Endothelial cell of umbilical vein (primary cell): ENCODE data around the gene SMAD6. TPM values are rescaled to one million over a fixed set of nuclear protein-coding genes. Genes with fewer than 3 reads are reported as not detected.

Source experiments
- BruUV-seq: library from RNA; stranded (reverse); fragments of 400-500 nt; replicated peaks from 2 replicates; lab custom pipeline; 2021; lab: Mats Ljungman, UMichigan
- CTCF ChIA-PET: fragments of 300-600, 350-600 bp; sonication (Branson Sonifier 250); formaldehyde crosslinking; loops from one replicate; lab custom pipeline; 2021; ENCODE audit warnings: antibody characterized with exemption, inconsistent platforms; lab: Charles Lee
- POLR2A ChIA-PET: fragments of 300-600, 350-600 bp; sonication (Branson Sonifier 250); formaldehyde crosslinking; loops from one replicate; lab custom pipeline; 2021; ENCODE audit warnings: antibody characterized with exemption, inconsistent platforms; lab: Charles Lee
- DNase-seq: peaks from one replicate; pipeline ENCODE4 v3.0.0-alpha.2; 2011; ENCODE audit warnings: low read depth, low spot score
- FAIRE-seq: peaks from 2 replicates; lab custom pipeline; 2011; peaks lifted over from hg19 to GRCh38; lab: Jason Lieb, UNC
- H2AFZ ChIP-seq: 2 replicates; pipeline ENCODE4 v1.6.0; 2012; ENCODE audit warnings: low read depth, low read length, control low read depth, inconsistent platforms
- H3K27ac ChIP-seq: 2 replicates; pipeline ENCODE4 v1.5.1; 2011; ENCODE audit warnings: low read depth, mild to moderate bottlenecking, control low read depth, low read length, moderate library complexity; ENCODE audit not compliant: insufficient read depth
- H3K27me3 ChIP-seq, 2 experiments: 2 replicates each; pipeline versions ENCODE4 v1.6.0 to v1.6.1; 2011; ENCODE audit warnings: low read length in 2 of 2, mixed read lengths in 1 of 2; ENCODE audit not compliant: control insufficient read depth in 2 of 2, insufficient read depth in 2 of 2
- H3K36me3 ChIP-seq, 2 experiments: 2 replicates in 1 of 2; 3 replicates in 1 of 2; pipeline ENCODE4 v1.5.1; 2011; ENCODE audit warnings: low read length in 2 of 2, mild to moderate bottlenecking in 1 of 2, moderate library complexity in 1 of 2; ENCODE audit not compliant: control insufficient read depth in 2 of 2, insufficient read depth in 2 of 2; ENCODE audit errors: extremely low read depth in 1 of 2
- H3K4me1 ChIP-seq: 3 replicates; pipeline ENCODE4 v1.5.1; 2011; ENCODE audit warnings: mild to moderate bottlenecking, low read length; ENCODE audit not compliant: control insufficient read depth, insufficient read depth; ENCODE audit errors: extremely low read depth
- H3K4me2 ChIP-seq: 2 replicates; pipeline ENCODE4 v1.6.1; 2011; ENCODE audit warnings: low read length, control low read depth, mixed read lengths; ENCODE audit not compliant: insufficient read depth
- H3K4me3 ChIP-seq, 3 experiments: fragments of 200-600 bp in 1 of 3; sonication (generic), shearing (Covaris generic) in 1 of 3; replicated peaks in 1 of 3; 2 replicates each; pipeline ENCODE4 v1.5.1; 2011 to 2016; ENCODE audit warnings: control low read depth in 3 of 3, low read length in 3 of 3, mild to moderate bottlenecking in 2 of 3, inconsistent platforms in 1 of 3, low read depth in 1 of 3, moderate library complexity in 1 of 3; ENCODE audit not compliant: insufficient read depth in 1 of 3
- H3K79me2 ChIP-seq: 2 replicates; pipeline ENCODE4 v1.6.0; 2012; ENCODE audit warnings: low read length, inconsistent platforms; ENCODE audit not compliant: control insufficient read depth, insufficient read depth
- H3K9ac ChIP-seq: replicated peaks from 2 replicates; pipeline ENCODE3; 2011; ENCODE audit warnings: low read length, control low read depth; ENCODE audit not compliant: insufficient read depth; ENCODE audit errors: extremely low read depth
- H3K9me1 ChIP-seq: replicated peaks from 3 replicates; pipeline ENCODE4 v1.6.0; 2011; ENCODE audit warnings: mild to moderate bottlenecking, low read length; ENCODE audit not compliant: control insufficient read depth, insufficient read depth; ENCODE audit errors: extremely low read depth
- H3K9me3 ChIP-seq: replicated peaks from 2 replicates; pipeline ENCODE4 v1.5.1; 2012; ENCODE audit warnings: low read length, inconsistent platforms; ENCODE audit not compliant: control insufficient read depth, insufficient read depth
- H4K20me1 ChIP-seq: replicated peaks from 2 replicates; pipeline ENCODE3; 2011; ENCODE audit warnings: mild to moderate bottlenecking, low read length; ENCODE audit not compliant: control insufficient read depth, insufficient read depth; ENCODE audit errors: extremely low read depth
- CTCF ChIP-seq, 2 donors: IDR thresholded peaks; 1 replicate in 1 of 2; 2 replicates in 1 of 2; pipeline ENCODE4 v1.5.1; 2011; ENCODE audit warnings: low read length in 2 of 2, mild to moderate bottlenecking in 2 of 2, moderate library complexity in 2 of 2, control low read depth in 1 of 2, inconsistent platforms in 1 of 2, low read depth in 1 of 2; ENCODE audit not compliant: insufficient read depth in 1 of 2; ENCODE audit errors: extremely low read depth in 1 of 2
- EZH2 ChIP-seq: IDR thresholded peaks from 2 replicates; pipeline ENCODE4 v1.6.1; 2012; ENCODE audit warnings: borderline replicate concordance, low read depth, mild to moderate bottlenecking, moderate library complexity, low read length, inconsistent platforms; ENCODE audit not compliant: severe bottlenecking
- FOS ChIP-seq: IDR thresholded peaks from 2 replicates; pipeline ENCODE4 v1.6.1; 2011; ENCODE audit warnings: mild to moderate bottlenecking, low read length, moderate library complexity, borderline replicate concordance; ENCODE audit not compliant: insufficient read depth
- GATA2 ChIP-seq: IDR thresholded peaks from 2 replicates; pipeline ENCODE4 v1.7.0; 2011; ENCODE audit warnings: low read depth, mild to moderate bottlenecking, moderate library complexity, mixed read lengths, low read length; ENCODE audit not compliant: insufficient read length, insufficient read depth
- JUN ChIP-seq: IDR thresholded peaks from 2 replicates; pipeline ENCODE4 v1.6.1; 2011; ENCODE audit warnings: borderline replicate concordance, low read depth; ENCODE audit not compliant: insufficient read length, insufficient read depth
- MAX ChIP-seq: IDR thresholded peaks from 2 replicates; pipeline ENCODE4 v1.6.1; 2011; ENCODE audit not compliant: insufficient read depth, insufficient read length
- MYC ChIP-seq: IDR thresholded peaks from one replicate; pipeline ENCODE4 v1.6.1; 2011; ENCODE audit warnings: mild to moderate bottlenecking, low read depth, low read length
- POLR2A ChIP-seq: IDR thresholded peaks from 2 replicates; pipeline ENCODE4 v1.6.1; 2012; ENCODE audit warnings: low read depth, mild to moderate bottlenecking, control low read depth, low read length
- POLR2AphosphoS5 ChIP-seq: IDR thresholded peaks from 2 replicates; pipeline ENCODE4 v1.6.1; 2012; ENCODE audit warnings: low read depth, mild to moderate bottlenecking, control low read depth, low read length, moderate library complexity; ENCODE audit not compliant: insufficient read depth
- dilution Hi-C: fragments of 300-500 bp; cut with MboI; formaldehyde crosslinking; loops from one replicate; pipeline ENCODE4 v1.15.0; 2019; ENCODE audit warnings: low sequenced_read_pairs; ENCODE audit not compliant: extremely low pct_ligation_motif_present
- intact Hi-C: fragments of 100-400 bp; cut with micrococcal nuclease; formaldehyde crosslinking; loops from one replicate; pipeline ENCODE4 v1.10.0; 2022
- polyA plus RNA-seq, 4 experiments: library from polyadenylated mRNA; depleted of rRNA in 3 of 4; stranded (reverse) in 3 of 4; unstranded in 1 of 4; fragments of >200 nt; gene quantifications; 2 replicates each; pipeline versions ENCODE4 v1.2.1 to v1.2.3, GENCODE V29; 2011 to 2012; ENCODE audit warnings: missing spikeins in 1 of 4
- total RNA-seq: library from RNA; stranded (reverse); gene quantifications from 2 replicates; pipeline ENCODE4 v1.2.3, GENCODE V29; 2021

The SMAD6 gene
- total and polyA plus RNA-seq, 2 donors (not counting 3 experiments of a cell fraction or from before 2014, with no cell fraction given): 7.3 to 12.5 TPM

- H3K36me3 ChIP-seq: no peaks in the 10 kb centered on the region
- no peaks in the 10 kb centered on the region for H3K79me2 ChIP-seq
- no peaks in the 10 kb centered on the region for H4K20me1 ChIP-seq
- no peak overlapping the region for H3K27ac ChIP-seq
- no TSS peak for BruUV-seq
- no peak overlapping the region for H2AFZ ChIP-seq
- no peaks in the 10 kb centered on the region for H3K27me3 ChIP-seq
- no peak overlapping the region for H3K9ac ChIP-seq
- H3K9me3 ChIP-seq: no peaks in the 10 kb centered on the region
- dilution Hi-C loops: no loop called here
- CTCF ChIA-PET: interaction anchor here (3.9 kb wide), 1 partner anchor 56 kb away, joined by 24 read pairs; no protein-coding TSS in a partner anchor
- H3K4me1 ChIP-seq: no peaks in the 10 kb centered on the region
- DNase-seq (no peak), FAIRE-seq (no peak)
- H3K9me1 ChIP-seq: no peaks in the 10 kb centered on the region
- intact Hi-C loops: no loop called here
- H3K4me2 ChIP-seq: no peak overlapping the region
- H3K4me3 ChIP-seq: no peak overlapping the region
- TF ChIP-seq POLR2AphosphoS5 (no peak), FOS (no peak), CTCF (IDR thresholded peaks at IDR 0.05; ENCODE audit: extremely low read depth in 1 of 2, insufficient read depth in 1 of 2, low read depth in 1 of 2, low read length in 2 of 2) (no peak), JUN (no peak), MYC (no peak), POLR2A (no peak), MAX (no peak), GATA2 (no peak), EZH2 (no peak)
- POLR2A ChIA-PET: no interaction called here
These were observed 93.8 kb downstream of the SMAD6 start for GRCh38 chr15:66795851-66796250.
